GM23248 (cell line): ENCODE data around the gene AKR1B15. TPM values are rescaled to one million over a fixed set of nuclear protein-coding genes. Genes with fewer than 3 reads are reported as not detected.
A peak's percentile ranks its signal among the peaks of the same experiment; 100 is the strongest.

Experiments
- DNase-seq: peaks from one replicate; pipeline ENCODE4 v3.0.0-alpha.2; 2015
- H2AFZ ChIP-seq: fragments of 200-600 bp; sonication (generic); 2 replicates; pipeline ENCODE4 v1.6.1; 2016; ENCODE audit warnings: antibody characterized with exemption
- H3F3A ChIP-seq: fragments of 200-600 bp; sonication (generic); 2 replicates; pipeline ENCODE4 v1.6.1; 2016; ENCODE audit warnings: mild to moderate bottlenecking, antibody characterized with exemption, mixed run types; ENCODE audit not compliant: insufficient read depth
- H3K27ac ChIP-seq: fragments of 200-600 bp; sonication (generic); 2 replicates; pipeline ENCODE4 v1.5.1; 2016; ENCODE audit warnings: mild to moderate bottlenecking
- H3K27me3 ChIP-seq: fragments of 200-600 bp; sonication (generic); replicated peaks from 2 replicates; pipeline ENCODE4 v1.6.1; 2016; ENCODE audit warnings: mild to moderate bottlenecking; ENCODE audit not compliant: insufficient read depth
- H3K36me3 ChIP-seq: fragments of 200-600 bp; sonication (generic); 2 replicates; pipeline ENCODE4 v1.6.1; 2016; ENCODE audit warnings: low read depth, mild to moderate bottlenecking
- H3K4me1 ChIP-seq: fragments of 200-600 bp; sonication (generic); 2 replicates; pipeline ENCODE4 v1.6.1; 2016; ENCODE audit warnings: mild to moderate bottlenecking; ENCODE audit not compliant: insufficient read depth
- H3K4me2 ChIP-seq: fragments of 200-600 bp; sonication (generic); one replicate; pipeline ENCODE4 v1.6.1; 2016; ENCODE audit warnings: mild to moderate bottlenecking; ENCODE audit not compliant: unreplicated experiment
- H3K4me3 ChIP-seq: fragments of 200-600 bp; sonication (generic); 2 replicates; pipeline ENCODE4 v1.5.1; 2016; ENCODE audit warnings: mild to moderate bottlenecking
- H3K79me2 ChIP-seq: fragments of 200-600 bp; sonication (generic); 2 replicates; pipeline ENCODE4 v1.6.1; 2016; ENCODE audit warnings: mild to moderate bottlenecking; ENCODE audit not compliant: insufficient read depth
- H3K9ac ChIP-seq: fragments of 200-600 bp; sonication (generic); 2 replicates; pipeline ENCODE4 v1.6.1; 2016; ENCODE audit warnings: mild to moderate bottlenecking
- H3K9me2 ChIP-seq: fragments of 200-600 bp; sonication (generic); 2 replicates; pipeline ENCODE4 v1.6.1; 2016; ENCODE audit warnings: mixed run types, mild to moderate bottlenecking, moderate library complexity; ENCODE audit not compliant: insufficient read depth
- H3K9me3 ChIP-seq: fragments of 200-600 bp; sonication (generic); one replicate; pipeline ENCODE4 v1.6.1; 2017; ENCODE audit warnings: low read depth
- H4K20me1 ChIP-seq: fragments of 200-600 bp; sonication (generic); 2 replicates; pipeline ENCODE4 v1.6.0; 2016; ENCODE audit not compliant: insufficient read depth
- EZH2 ChIP-seq: fragments of 200-600 bp; sonication (generic); IDR thresholded peaks from 2 replicates; pipeline ENCODE4 v1.6.1; 2018; ENCODE audit warnings: antibody characterized with exemption, mild to moderate bottlenecking; ENCODE audit not compliant: insufficient read depth, poor library complexity, severe bottlenecking
- EZH2phosphoT487 ChIP-seq: fragments of 200-600 bp; sonication (generic); IDR thresholded peaks from 2 replicates; pipeline ENCODE4 v1.6.1; 2018; ENCODE audit warnings: antibody characterized with exemption, moderate library complexity, mild to moderate bottlenecking, low read depth; ENCODE audit not compliant: insufficient read depth
- WGBS, 2 experiments: methylation state at CpG; one replicate each; pipeline ENCODE4 v1.1.6; 2015 to 2017; ENCODE audit warnings: low lambda C conversion rate in 2 of 2, low coverage in 1 of 2; ENCODE audit errors: missing lambda C conversion rate in 2 of 2; 5-methylcytosine and 5-hydroxymethylcytosine counted together
- in situ Hi-C: fragments of 300-500 bp; cut with MboI; formaldehyde crosslinking; loops from 2 replicates; pipeline ENCODE4 v1.15.0; 2020
- polyA plus RNA-seq: library from polyadenylated mRNA; unstranded; fragments of >200 nt; fragmentation: Nextera tagmentation; extraction: Ambion mirVana; gene quantifications from 2 replicates; pipeline ENCODE4 v1.2.1, GENCODE V29; 2016
- total RNA-seq: library from RNA; depleted of rRNA; stranded (reverse); fragments of >200 nt; shearing (Covaris generic); gene quantifications from 2 replicates; pipeline ENCODE4 v1.2.3, GENCODE V29; 2014

AKR1B15 gene
- total and polyA plus RNA-seq, 2 experiments from 2014 or later, result not detected

DNA sequence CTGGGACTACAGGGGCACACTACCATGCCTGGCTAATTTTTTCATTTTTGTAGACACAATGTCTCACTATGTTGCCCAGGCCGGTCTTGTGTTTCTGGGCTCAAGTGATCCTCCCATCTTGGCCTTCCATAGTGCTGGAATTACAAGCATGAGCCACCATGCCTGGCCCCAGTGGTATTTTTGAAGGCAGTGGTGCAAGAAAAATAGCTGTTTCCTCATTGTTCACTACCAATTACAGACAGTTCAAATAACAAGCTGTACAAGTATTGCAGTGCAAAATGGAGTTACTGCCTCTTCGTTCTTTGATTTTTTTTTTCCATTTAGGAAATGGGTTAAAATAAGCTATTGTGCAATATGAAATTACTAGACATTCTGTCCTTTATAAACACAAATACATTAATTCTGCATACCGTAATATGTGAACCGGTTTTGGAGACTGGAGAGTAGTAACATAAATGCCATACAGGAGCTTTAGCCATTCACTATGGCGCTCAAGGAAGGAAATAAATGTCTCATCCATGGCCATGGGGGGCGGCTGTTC, 62.8 kb downstream of the AKR1B15 start:
- Histone ChIP-seq H3K4me3 (no peak overlapping the region), H3K36me3 (no peaks in the 10 kb centered on the region), H3K79me2 (no peaks in the 10 kb centered on the region), H4K20me1 (no peaks in the 10 kb centered on the region), H3K4me2 (no peak overlapping the region), H3K9me3 (no peaks in the 10 kb centered on the region), H3K27ac (no peak overlapping the region), H3K9ac (no peak overlapping the region), H3K27me3 (no peaks in the 10 kb centered on the region), H2AFZ (no peak overlapping the region), H3K4me1 (peaks cover 20% of the 10 kb centered on the region), H3F3A (peaks cover 18% of the 10 kb centered on the region), H3K9me2 (no peaks in the 10 kb centered on the region)
- 94 to 95% methylated on average over 6 of the region's 6 CpGs for WGBS, 2 experiments
- TF ChIP-seq EZH2 (no peak), EZH2phosphoT487 (no peak)
- in situ Hi-C loops, result no loop called here
- DNase-seq, result no peak

DNA sequence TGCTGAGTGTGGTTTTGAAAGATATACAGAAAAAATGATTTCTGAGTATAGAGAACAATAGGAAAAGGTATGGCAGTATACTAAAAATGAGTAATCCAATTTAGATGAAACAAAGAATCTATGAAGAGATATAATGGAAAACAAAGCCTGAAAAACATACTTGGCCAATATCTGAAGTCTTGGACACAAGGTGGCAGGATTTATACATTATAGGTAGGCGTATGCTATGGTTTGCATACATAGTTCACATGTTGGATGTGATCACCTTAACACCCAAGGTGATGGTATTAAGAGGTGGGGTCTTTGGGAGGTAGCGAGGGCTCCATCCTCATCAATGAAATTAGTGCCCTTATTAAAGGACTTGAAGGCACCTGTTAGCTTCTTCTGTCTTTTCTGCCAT, 63.3 kb downstream of the AKR1B15 start:
- WGBS, 2 experiments, result 93 to 98% methylated on average over 2 of the region's 2 CpGs
- Histone ChIP-seq H3K4me2 (no peak overlapping the region), H3K27me3 (no peaks in the 10 kb centered on the region), H3F3A (peaks cover 18% of the 10 kb centered on the region), H3K4me3 (no peak overlapping the region), H3K79me2 (no peaks in the 10 kb centered on the region), H2AFZ (no peak overlapping the region), H3K4me1 (peaks cover 20% of the 10 kb centered on the region), H3K36me3 (no peaks in the 10 kb centered on the region), H3K9ac (no peak overlapping the region), H3K9me3 (no peaks in the 10 kb centered on the region), H4K20me1 (no peaks in the 10 kb centered on the region), H3K27ac (no peak overlapping the region), H3K9me2 (no peaks in the 10 kb centered on the region)
- TF ChIP-seq EZH2 (no peak), EZH2phosphoT487 (no peak)
- no peak for DNase-seq
- in situ Hi-C loops, result no loop called here

DNA sequence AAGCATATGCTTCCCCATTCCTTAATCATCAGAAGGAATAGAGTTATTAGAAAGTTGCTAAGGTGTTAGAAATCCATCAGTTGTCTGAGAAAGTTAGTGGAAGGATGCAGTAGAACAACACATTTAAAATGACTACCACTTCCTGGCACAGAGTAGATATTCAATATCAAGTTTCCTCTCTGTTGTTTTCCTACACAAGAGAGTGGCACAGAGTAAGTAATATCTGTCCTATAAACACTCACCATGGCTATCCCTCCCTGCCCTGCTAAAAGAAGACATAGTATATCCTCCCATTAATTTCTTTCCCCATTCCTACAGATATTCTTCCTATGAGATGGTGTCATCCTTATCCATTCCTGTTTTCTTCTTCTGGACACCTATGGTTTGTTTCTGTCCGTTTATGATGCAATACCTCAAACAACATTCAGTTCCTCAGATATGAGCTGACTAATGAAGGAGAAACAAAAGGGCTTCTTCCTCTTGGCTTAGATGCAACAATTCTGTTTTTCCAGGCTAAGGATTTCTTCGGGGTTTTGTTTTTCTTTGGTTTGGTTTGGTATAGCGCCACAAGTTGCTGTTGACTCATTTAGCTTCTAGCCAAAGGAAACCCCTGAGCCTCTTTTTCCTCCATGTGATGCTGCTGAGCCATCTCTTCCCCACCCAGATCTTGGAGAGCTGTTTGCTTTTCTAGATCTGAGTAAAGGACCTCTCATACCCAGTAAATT, 64.9 kb downstream of the AKR1B15 start:
- peaks cover 29% of the 10 kb centered on the region for H3K4me1 ChIP-seq
- H3K9me3 ChIP-seq, result no peaks in the 10 kb centered on the region
- H3K4me2 ChIP-seq, result peak overlapping the region; percentile 54
- peak overlapping the region; percentile 20; the same call in 1 of the 2 replicates for H2AFZ ChIP-seq
- in situ Hi-C loops, result no loop called here
- no peaks in the 10 kb centered on the region for H3K9me2 ChIP-seq
- peaks cover 33% of the 10 kb centered on the region for H3F3A ChIP-seq
- H3K4me3 ChIP-seq, result peak overlapping the region; percentile 32
- WGBS, 2 experiments, result 0 to 2% methylated on average over 3 of the region's 3 CpGs
- H3K79me2 ChIP-seq, result no peaks in the 10 kb centered on the region
- peak overlapping the region; percentile 71 for H3K9ac ChIP-seq
- TF ChIP-seq EZH2 (no peak), EZH2phosphoT487 (no peak)
- H3K27me3 ChIP-seq, result no peaks in the 10 kb centered on the region
- no peaks in the 10 kb centered on the region for H4K20me1 ChIP-seq
- DNase-seq, result peak; percentile 97
- H3K36me3 ChIP-seq, result no peaks in the 10 kb centered on the region
- peak overlapping the region; percentile 97 for H3K27ac ChIP-seq

DNA sequence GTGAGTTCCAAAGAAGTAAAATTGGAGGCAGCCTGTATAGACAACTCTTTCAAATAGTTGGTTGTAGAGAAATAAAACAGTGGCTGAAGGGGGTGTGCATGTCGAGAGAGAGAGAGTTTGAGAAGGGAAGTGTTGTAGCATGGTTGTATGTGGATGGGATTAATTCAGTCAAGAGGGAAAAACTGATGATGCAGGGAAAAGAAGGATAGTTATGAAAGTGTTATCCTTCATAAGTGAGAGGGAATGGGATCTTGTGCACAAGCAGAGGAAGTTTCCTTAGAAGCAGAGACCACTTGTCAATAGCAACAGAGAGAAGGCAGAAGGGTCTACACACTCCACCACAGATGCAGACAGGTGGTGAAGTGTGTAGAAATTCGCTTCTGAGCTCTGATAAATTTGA, 67.7 kb downstream of the AKR1B15 start:
- Histone ChIP-seq H4K20me1 (no peaks in the 10 kb centered on the region), H3K9me2 (no peaks in the 10 kb centered on the region), H3K4me3 (no peak overlapping the region), H3K79me2 (no peaks in the 10 kb centered on the region), H3K4me2 (no peak overlapping the region), H3F3A (peaks cover 52% of the 10 kb centered on the region), H2AFZ (no peak overlapping the region), H3K9me3 (no peaks in the 10 kb centered on the region), H3K27me3 (no peaks in the 10 kb centered on the region), H3K9ac (no peak overlapping the region), H3K36me3 (no peaks in the 10 kb centered on the region), H3K4me1 (peaks cover 50% of the 10 kb centered on the region), H3K27ac (no peak overlapping the region)
- in situ Hi-C loops, result no loop called here
- no peak for TF ChIP-seq EZH2phosphoT487
- 93 to 95% methylated on average over 2 of the region's 2 CpGs for WGBS, 2 experiments
- DNase-seq, result no peak
